ENCODE measurements around the gene PRKAA2.

PRKAA2 gene

GRCh38 chr1:56713112-56713511 lies 68.0 kb downstream of the PRKAA2 start:
- DNase-seq (ENCODE audit: low read depth), result no peak

GRCh38 chr1:56715156-56715555 lies 70.0 kb downstream of the PRKAA2 start:
- DNase-seq (ENCODE audit: low read depth), result no peak

GRCh38 chr1:56719171-56719570 lies 74.1 kb downstream of the PRKAA2 start:
- no peak for DNase-seq (ENCODE audit: low read depth)

- DNase-seq (ENCODE audit: low read depth), result no peak
Observed at GRCh38 chr1:56726706-56727105, 81.6 kb downstream of the PRKAA2 start.

- no peak for DNase-seq (ENCODE audit: low read depth)
Observed at GRCh38 chr1:56728964-56729363, 83.8 kb downstream of the PRKAA2 start.

- DNase-seq (ENCODE audit: low read depth), result no peak
Observed at GRCh38 chr1:56745231-56745630, 100.1 kb downstream of the PRKAA2 start.

- no peak for DNase-seq (ENCODE audit: low read depth)
Observed at GRCh38 chr1:56754708-56755479, 109.8 kb downstream of the PRKAA2 start.

GRCh38 chr1:56755911-56756310 lies 110.8 kb downstream of the PRKAA2 start:
- DNase-seq (ENCODE audit: low read depth), result no peak

GRCh38 chr1:56758135-56758534 lies 113.0 kb downstream of the PRKAA2 start:
- no peak for DNase-seq (ENCODE audit: low read depth)

- DNase-seq (ENCODE audit: low read depth), result no peak
Observed at GRCh38 chr1:56758794-56759193, 113.7 kb downstream of the PRKAA2 start.
